HS-27A (cell line): ENCODE results near the gene ERC2.
"Not testable (repeated sequence)": the region's sequence is repeated elsewhere in the genome, so short reads cannot be mapped to it uniquely, and the experiment has no call there.

Experiments
- DNase-seq: peaks from one replicate; pipeline ENCODE4 v3.0.0-alpha.2; 2012; ENCODE audit warnings: low read depth, missing footprints

Gene ERC2

GRCh38 chr3:56064684-56065083, 403.6 kb downstream of the ERC2 start:
- DNase-seq, result no peak

- no peak for DNase-seq
These were observed 407.0 kb downstream of the ERC2 start for GRCh38 chr3:56061279-56061626.

- DNase-seq, result no peak
These were observed 407.6 kb downstream of the ERC2 start for GRCh38 chr3:56060521-56061278.

- no peak for DNase-seq
These were observed 408.5 kb downstream of the ERC2 start for GRCh38 chr3:56059731-56060130.

- no peak for DNase-seq
These were observed 412.3 kb downstream of the ERC2 start for GRCh38 chr3:56055951-56056350.

- no peak for DNase-seq
These were observed 412.7 kb downstream of the ERC2 start for GRCh38 chr3:56055546-56055945.

GRCh38 chr3:56054844-56055243, 413.4 kb downstream of the ERC2 start:
- DNase-seq, result no peak

GRCh38 chr3:56053727-56054126, 414.5 kb downstream of the ERC2 start:
- DNase-seq, result no peak

GRCh38 chr3:56052188-56052587, 416.1 kb downstream of the ERC2 start:
- DNase-seq, result no peak

GRCh38 chr3:56051052-56051451, 417.2 kb downstream of the ERC2 start:
- DNase-seq, result no peak

- DNase-seq, result no peak
These were observed 419.3 kb downstream of the ERC2 start for GRCh38 chr3:56048946-56049345.

- DNase-seq, result no peak
These were observed 419.9 kb downstream of the ERC2 start for GRCh38 chr3:56048331-56048730.

GRCh38 chr3:56042326-56042951, 425.8 kb downstream of the ERC2 start:
- DNase-seq, result peak; percentile 4

- DNase-seq, result no peak
These were observed 442.9 kb downstream of the ERC2 start for GRCh38 chr3:56025326-56025725.

- DNase-seq, result no peak
These were observed 444.7 kb downstream of the ERC2 start for GRCh38 chr3:56023546-56023945.

- no peak for DNase-seq
These were observed 445.6 kb downstream of the ERC2 start for GRCh38 chr3:56022619-56023018.

- DNase-seq, result no peak
These were observed 448.6 kb downstream of the ERC2 start for GRCh38 chr3:56019490-56020146.

GRCh38 chr3:56015374-56015773, 452.9 kb downstream of the ERC2 start:
- not testable (repeated sequence) for DNase-seq

- DNase-seq, result no peak
These were observed 455.5 kb downstream of the ERC2 start for GRCh38 chr3:56012721-56013120.

- DNase-seq, result no peak
These were observed 463.0 kb downstream of the ERC2 start for GRCh38 chr3:56005196-56005805.

GRCh38 chr3:56003129-56003528, 465.1 kb downstream of the ERC2 start:
- DNase-seq, result no peak

- no peak for DNase-seq
These were observed 466.3 kb downstream of the ERC2 start for GRCh38 chr3:56001991-56002390.

GRCh38 chr3:56001537-56001936, 466.7 kb downstream of the ERC2 start:
- DNase-seq, result no peak
